Smooth muscle cell (in vitro differentiated cells): Measurements from ENCODE around the gene MAP3K2. TPM values are rescaled to one million over a fixed set of nuclear protein-coding genes. Genes with fewer than 3 reads are reported as not detected.
A peak's percentile ranks its signal among the peaks of the same experiment; 100 is the strongest.

Experiments
- DNase-seq: peaks from one replicate; lab custom pipeline; 2025; ENCODE audit not compliant: unreplicated experiment; lab: John Stamatoyannopoulos, UW
- H2AFZ ChIP-seq: fragments of 200-600 bp; sonication (generic); 2 replicates; pipeline ENCODE4 v1.6.0; 2016; ENCODE audit warnings: antibody characterized with exemption, low read depth, mild to moderate bottlenecking
- H3F3A ChIP-seq: fragments of 200-600 bp; sonication (generic); 2 replicates; pipeline ENCODE4 v1.6.0; 2017; ENCODE audit warnings: antibody characterized with exemption, low read depth
- H3K27ac ChIP-seq: fragments of 200-600 bp; sonication (generic); 2 replicates; pipeline ENCODE4 v1.5.1; 2016; ENCODE audit warnings: low read depth, mild to moderate bottlenecking
- H3K27me3 ChIP-seq: fragments of 200-600 bp; sonication (generic); 2 replicates; pipeline ENCODE4 v1.6.1; 2016; ENCODE audit warnings: low read depth, mild to moderate bottlenecking
- H3K36me3 ChIP-seq: fragments of 200-600 bp; sonication (generic); 2 replicates; pipeline ENCODE4 v1.5.1; 2016; ENCODE audit warnings: low read depth
- H3K4me1 ChIP-seq: fragments of 200-600 bp; sonication (generic); 2 replicates; pipeline ENCODE4 v1.5.1; 2016; ENCODE audit warnings: low read depth
- H3K4me2 ChIP-seq: fragments of 200-600 bp; sonication (generic); 2 replicates; pipeline ENCODE4 v1.6.0; 2016; ENCODE audit warnings: mild to moderate bottlenecking
- H3K4me3 ChIP-seq: fragments of 200-600 bp; sonication (generic); 2 replicates; pipeline ENCODE4 v1.5.1; 2016; ENCODE audit warnings: mild to moderate bottlenecking
- H3K79me2 ChIP-seq: fragments of 200-600 bp; sonication (generic); 2 replicates; pipeline ENCODE4 v1.6.0; 2016; ENCODE audit warnings: low read depth, mild to moderate bottlenecking
- H3K9ac ChIP-seq: fragments of 200-600 bp; sonication (generic); 2 replicates; pipeline ENCODE4 v1.6.0; 2016; ENCODE audit warnings: low read depth
- H3K9me3 ChIP-seq: fragments of 200-600 bp; sonication (generic); replicated peaks from 2 replicates; pipeline ENCODE4 v1.5.1; 2016; ENCODE audit warnings: low read depth
- H4K20me1 ChIP-seq: fragments of 200-600 bp; sonication (generic); 2 replicates; pipeline ENCODE4 v1.6.0; 2016; ENCODE audit warnings: low read depth
- CTCF ChIP-seq: fragments of 200-600 bp; sonication (generic); IDR thresholded peaks from 2 replicates; pipeline ENCODE4 v1.5.1; 2017; ENCODE audit warnings: borderline replicate concordance, mild to moderate bottlenecking, antibody characterized with exemption; ENCODE audit not compliant: insufficient read depth, poor library complexity, severe bottlenecking
- WGBS: methylation state at CpG from one replicate; pipeline ENCODE4 v1.1.7; 2016; ENCODE audit warnings: low lambda C conversion rate; 5-methylcytosine and 5-hydroxymethylcytosine counted together
- polyA plus RNA-seq: library from polyadenylated mRNA; unstranded; fragments of >200 nt; fragmentation: Nextera tagmentation; extraction: Ambion mirVana; gene quantifications from 2 replicates; pipeline ENCODE4 v1.2.1, GENCODE V29; 2016
- total RNA-seq: library from RNA; depleted of rRNA; stranded (reverse); fragments of >200 nt; gene quantifications from 2 replicates; pipeline ENCODE4 v1.2.3, GENCODE V29; 2014

The MAP3K2 gene
- total and polyA plus RNA-seq, 2 experiments from 2014 or later: 39.2 to 46.7 TPM

DNA sequence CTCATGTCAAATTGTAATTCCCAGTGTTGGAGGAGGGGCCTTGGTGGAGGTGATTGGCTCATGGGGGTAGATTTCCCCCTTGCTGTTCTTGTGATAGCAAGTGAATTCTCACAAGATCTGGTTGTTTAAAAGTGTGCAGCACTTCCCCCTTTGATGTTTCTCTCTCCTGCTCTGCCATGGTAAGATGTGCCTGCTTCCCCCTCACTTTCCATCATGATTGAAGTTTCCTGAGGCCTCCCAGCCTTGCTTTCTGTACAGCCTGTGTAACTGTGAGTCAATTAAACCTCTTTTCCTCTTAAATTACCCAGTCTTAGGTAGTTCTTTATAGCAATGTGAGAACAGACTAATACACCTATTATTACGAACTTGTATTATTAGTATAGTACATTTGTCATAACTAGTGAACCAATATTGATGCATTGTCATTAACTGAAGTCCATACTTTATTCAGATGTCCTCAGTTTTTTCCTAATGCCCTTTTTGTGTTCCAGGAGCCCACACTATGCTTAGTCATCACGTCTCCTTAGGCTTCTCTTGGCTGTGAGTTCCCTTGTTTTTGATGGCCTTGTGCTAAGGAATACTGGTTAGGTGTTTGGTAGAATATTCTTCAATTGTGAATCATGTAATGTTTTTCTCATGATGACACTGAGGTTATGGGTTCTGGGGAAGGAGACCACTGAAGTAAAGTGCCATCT is 4.5 kb upstream of the MAP3K2 start:
- WGBS: 71% methylated on average over 2 of the region's 2 CpGs
- Histone ChIP-seq H3K4me2 (no peak overlapping the region), H3F3A (no peaks in the 10 kb centered on the region), H3K27me3 (no peaks in the 10 kb centered on the region), H3K9ac (no peak overlapping the region), H4K20me1 (no peaks in the 10 kb centered on the region), H2AFZ (no peak overlapping the region), H3K79me2 (no peaks in the 10 kb centered on the region), H3K27ac (peak overlapping the region; percentile 52), H3K4me1 (no peaks in the 10 kb centered on the region), H3K4me3 (no peak overlapping the region), H3K9me3 (no peaks in the 10 kb centered on the region), H3K36me3 (no peaks in the 10 kb centered on the region)
- no peak for TF ChIP-seq CTCF
- DNase-seq: no peak

DNA sequence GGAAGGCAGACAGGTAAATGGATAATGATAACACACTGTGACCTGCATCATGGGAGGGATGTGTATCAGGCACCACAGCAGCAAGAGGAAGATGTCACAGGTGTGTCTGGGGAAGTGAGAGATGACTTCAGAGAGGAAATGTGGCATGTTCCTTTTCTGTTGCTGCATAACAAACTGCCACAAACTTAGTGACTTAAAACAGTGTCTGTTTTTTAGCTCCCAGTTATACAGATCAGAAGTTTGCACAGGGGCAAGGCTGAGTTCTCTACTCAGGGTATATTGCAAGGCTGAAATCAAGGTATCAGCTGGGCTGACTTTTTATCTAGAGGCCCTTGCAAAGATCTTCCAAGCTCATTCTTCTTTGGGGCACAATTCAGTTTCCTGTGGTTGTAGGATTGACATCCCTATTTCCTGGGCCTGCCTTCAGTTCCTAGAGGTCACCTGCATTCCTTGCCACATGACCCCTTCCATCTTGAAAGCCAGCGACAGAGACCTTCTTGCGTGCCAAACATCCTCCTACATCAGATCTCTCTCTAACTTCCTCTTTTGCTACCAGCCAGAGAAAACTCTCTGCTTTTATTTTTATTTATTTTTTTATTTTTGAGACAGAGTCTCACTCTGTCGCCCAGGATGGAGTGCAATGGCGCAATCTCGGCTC is 2.1 kb upstream of the MAP3K2 start:
- no peaks in the 10 kb centered on the region for H3K9me3 ChIP-seq
- H3K36me3 ChIP-seq: no peaks in the 10 kb centered on the region
- no peaks in the 10 kb centered on the region for H3K27me3 ChIP-seq
- no peak overlapping the region for H3K4me2 ChIP-seq
- H3F3A ChIP-seq: peaks cover 3% of the 10 kb centered on the region
- WGBS: 78% methylated on average over 5 of the region's 5 CpGs
- no peak overlapping the region for H3K9ac ChIP-seq
- TF ChIP-seq CTCF: no peak
- H4K20me1 ChIP-seq: peaks cover 22% of the 10 kb centered on the region
- H3K4me1 ChIP-seq: peaks cover 13% of the 10 kb centered on the region
- peaks cover 22% of the 10 kb centered on the region for H3K79me2 ChIP-seq
- no peak overlapping the region for H3K4me3 ChIP-seq
- no peak overlapping the region for H2AFZ ChIP-seq
- no peak overlapping the region for H3K27ac ChIP-seq
- no peak for DNase-seq

GRCh38 chr2:127388423-127389164 is 819 bp upstream of the MAP3K2 start:
- Histone ChIP-seq H3F3A (peaks cover 3% of the 10 kb centered on the region), H3K9ac (peak overlapping the region; percentile 98), H3K9me3 (no peaks in the 10 kb centered on the region), H4K20me1 (peaks cover 35% of the 10 kb centered on the region), H3K27me3 (no peaks in the 10 kb centered on the region), H2AFZ (peak overlapping the region; percentile 78), H3K4me2 (peak overlapping the region; percentile 93), H3K36me3 (no peaks in the 10 kb centered on the region), H3K4me3 (peak overlapping the region; percentile 99), H3K4me1 (peaks cover 13% of the 10 kb centered on the region), H3K79me2 (peaks cover 35% of the 10 kb centered on the region), H3K27ac (peak overlapping the region; percentile 100)
- DNase-seq: no peak
- TF ChIP-seq CTCF: no peak
- 24% methylated on average over 8 of the region's 8 CpGs for WGBS
